ENCODE data around the gene PKMYT1.
"Not testable (repeated sequence)": the region's sequence is repeated elsewhere in the genome, so short reads cannot be mapped to it uniquely, and the experiment has no call there.

PKMYT1 gene

GRCh38 chr16:2929693-2930092 lies 50.6 kb downstream of the PKMYT1 start:
- DNase-seq, result no peak

GRCh38 chr16:2928796-2929195 lies 51.5 kb downstream of the PKMYT1 start:
- DNase-seq, result no peak

GRCh38 chr16:2928151-2928550 lies 52.1 kb downstream of the PKMYT1 start:
- DNase-seq, result not testable (repeated sequence)

GRCh38 chr16:2927010-2927646 lies 53.1 kb downstream of the PKMYT1 start:
- peak; percentile 91 for DNase-seq

- no peak for DNase-seq
These were observed 53.6 kb downstream of the PKMYT1 start for GRCh38 chr16:2926650-2926999.

GRCh38 chr16:2925951-2926649 lies 54.1 kb downstream of the PKMYT1 start:
- no peak for DNase-seq

GRCh38 chr16:2924901-2925755 lies 55.1 kb downstream of the PKMYT1 start:
- no peak for DNase-seq

GRCh38 chr16:2923481-2923880 lies 56.8 kb downstream of the PKMYT1 start:
- no peak for DNase-seq

All from CD4-positive, alpha-beta T cell treated with Interleukin-10 for 1 hour (primary cell).